Neural cell (in vitro differentiated cells): ENCODE data around the gene TMEM147. TPM values are rescaled to one million over a fixed set of nuclear protein-coding genes. Genes with fewer than 3 reads are reported as not detected.

Experiments
- H2AFZ ChIP-seq: fragments of 200-600, 300-800 bp; sonication (generic), shearing (Covaris generic); 2 replicates; pipeline ENCODE4 v1.6.0; 2014; ENCODE audit warnings: low read depth, mild to moderate bottlenecking, antibody characterized with exemption, low read length, moderate library complexity
- H3F3A ChIP-seq: fragments of 200-600 bp; shearing (Covaris generic); 2 replicates; pipeline ENCODE4 v1.6.1; 2016; ENCODE audit warnings: mild to moderate bottlenecking, moderate library complexity, mixed read lengths, antibody characterized with exemption, low read length; ENCODE audit not compliant: insufficient read depth, poor library complexity, severe bottlenecking
- H3K27ac ChIP-seq: fragments of 200-600, 300-800 bp; sonication (generic), shearing (Covaris generic); 2 replicates; pipeline ENCODE4 v1.5.1; 2014; ENCODE audit warnings: mild to moderate bottlenecking, low read length, moderate library complexity
- H3K27me3 ChIP-seq: fragments of 300-800, 200-600 bp; sonication (generic), shearing (Covaris generic); 2 replicates; pipeline ENCODE4 v1.6.0; 2014; ENCODE audit warnings: mild to moderate bottlenecking, low read depth, low read length, moderate library complexity; ENCODE audit not compliant: insufficient read depth
- H3K36me3 ChIP-seq: fragments of 300-800, 200-600 bp; sonication (generic), shearing (Covaris generic); 2 replicates; pipeline ENCODE4 v1.5.1; 2014; ENCODE audit warnings: mild to moderate bottlenecking, antibody characterized with exemption, low read length, moderate library complexity; ENCODE audit not compliant: insufficient read depth
- H3K4me2 ChIP-seq: fragments of 300-800, 200-600 bp; sonication (generic), shearing (Covaris generic); 2 replicates; pipeline ENCODE4 v1.6.0; 2014; ENCODE audit warnings: mild to moderate bottlenecking, low read length
- H3K4me3 ChIP-seq: fragments of 300-800, 200-600 bp; sonication (generic), shearing (Covaris generic); 2 replicates; pipeline ENCODE4 v1.5.1; 2014; ENCODE audit warnings: mild to moderate bottlenecking, low read length, moderate library complexity
- H3K79me2 ChIP-seq: fragments of 200-600 bp; shearing (Covaris generic); replicated peaks from 2 replicates; pipeline ENCODE4 v1.6.0; 2014; ENCODE audit warnings: mild to moderate bottlenecking, low read length, moderate library complexity; ENCODE audit not compliant: insufficient read depth
- H3K9ac ChIP-seq: fragments of 300-800, 200-600 bp; sonication (generic), shearing (Covaris generic); 2 replicates; pipeline ENCODE4 v1.6.1; 2016; ENCODE audit warnings: mild to moderate bottlenecking, low read length, mixed read lengths
- H3K9me2 ChIP-seq: fragments of 200-600 bp; shearing (Covaris generic); 2 replicates; pipeline ENCODE4 v1.6.1; 2016; ENCODE audit warnings: mild to moderate bottlenecking, low read length, mixed read lengths; ENCODE audit not compliant: insufficient read depth
- H3K9me3 ChIP-seq: fragments of 200-600, 300-800 bp; sonication (generic), shearing (Covaris generic); 2 replicates; pipeline ENCODE4 v1.6.1; 2016; ENCODE audit warnings: mild to moderate bottlenecking, mixed run types, low read length, moderate library complexity, mixed read lengths
- H4K20me1 ChIP-seq: fragments of 200-600 bp; shearing (Covaris generic); 2 replicates; pipeline ENCODE4 v1.6.1; 2016; ENCODE audit warnings: mild to moderate bottlenecking, mixed run types; ENCODE audit not compliant: insufficient read depth
- CTCF ChIP-seq: fragments of 450-650 bp; IDR thresholded peaks from 2 replicates; pipeline ENCODE4 v1.5.1; 2014; ENCODE audit warnings: antibody characterized with exemption, mild to moderate bottlenecking, moderate library complexity; ENCODE audit not compliant: poor library complexity, severe bottlenecking
- EP300 ChIP-seq: fragments of 450-650 bp; conservative IDR thresholded peaks from 2 replicates; pipeline ENCODE4 v1.6.1; 2014; ENCODE audit warnings: antibody characterized with exemption, mild to moderate bottlenecking, moderate library complexity; ENCODE audit not compliant: poor library complexity, severe bottlenecking
- EZH2 ChIP-seq: fragments of 200-600, 300-800 bp; shearing (Covaris generic), sonication (generic); IDR thresholded peaks from 2 replicates; pipeline ENCODE4 v1.6.1; 2014; ENCODE audit warnings: antibody characterized with exemption, low read length, borderline replicate concordance, mild to moderate bottlenecking; ENCODE audit not compliant: insufficient read depth, poor library complexity, severe bottlenecking
- MXI1 ChIP-seq: fragments of 450-650 bp; conservative IDR thresholded peaks from 2 replicates; pipeline ENCODE4 v1.6.1; 2014; ENCODE audit warnings: antibody characterized with exemption, mild to moderate bottlenecking; ENCODE audit not compliant: poor library complexity, severe bottlenecking
- POLR2AphosphoS5 ChIP-seq: IDR thresholded peaks from 2 replicates; pipeline ENCODE4 v1.6.1; 2012
- RAD21 ChIP-seq: fragments of 450-650 bp; conservative IDR thresholded peaks from 2 replicates; pipeline ENCODE4 v1.6.1; 2014; ENCODE audit warnings: antibody characterized with exemption, mild to moderate bottlenecking, moderate library complexity
- SMC3 ChIP-seq: fragments of 450-650 bp; conservative IDR thresholded peaks from 2 replicates; pipeline ENCODE4 v1.6.1; 2014; ENCODE audit warnings: antibody characterized with exemption, mild to moderate bottlenecking, moderate library complexity; ENCODE audit not compliant: poor library complexity
- TAF1 ChIP-seq: IDR thresholded peaks from 2 replicates; pipeline ENCODE4 v1.6.1; 2012; ENCODE audit warnings: low read depth
- polyA plus RNA-seq: library from polyadenylated mRNA; depleted of rRNA; stranded (reverse); fragments of >200 nt; gene quantifications from 2 replicates; pipeline ENCODE4 v1.2.3, GENCODE V29; 2014
- TF ChIP-seq, protein P1 (sequence below): IDR thresholded peaks from 2 replicates; pipeline ENCODE4 v1.6.1; 2012; ENCODE audit warnings: borderline replicate concordance

Gene TMEM147
- polyA plus RNA-seq, 1 donor from 2014 or later = 106 TPM

DNA sequence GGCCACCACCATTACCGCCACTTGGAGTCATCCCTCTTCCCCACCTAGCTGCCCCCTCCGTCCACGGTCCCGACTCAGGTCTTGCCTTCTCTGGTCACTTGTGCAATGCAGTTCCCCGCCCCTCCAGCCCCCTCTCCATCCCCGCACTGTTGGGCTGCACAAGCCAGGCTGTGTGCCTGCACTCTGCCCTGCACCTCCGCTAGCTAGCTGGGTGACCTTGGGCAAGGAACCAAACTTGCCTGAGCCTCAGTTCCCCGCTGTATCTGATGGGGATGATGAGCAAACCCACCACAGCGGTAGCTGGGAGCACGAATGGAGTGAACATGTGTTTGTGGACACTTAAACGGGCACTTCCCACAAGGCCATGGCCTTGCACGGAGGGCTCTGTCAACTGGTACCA is 5.6 kb upstream of the TMEM147 start:
- H3K36me3 ChIP-seq = no peaks in the 10 kb centered on the region
- TF ChIP-seq POLR2AphosphoS5 = no peak
- TF ChIP-seq SMC3 = no peak
- TF ChIP-seq RAD21 = no peak
- TF ChIP-seq EP300 = no peak
- TF ChIP-seq, protein P1, sequence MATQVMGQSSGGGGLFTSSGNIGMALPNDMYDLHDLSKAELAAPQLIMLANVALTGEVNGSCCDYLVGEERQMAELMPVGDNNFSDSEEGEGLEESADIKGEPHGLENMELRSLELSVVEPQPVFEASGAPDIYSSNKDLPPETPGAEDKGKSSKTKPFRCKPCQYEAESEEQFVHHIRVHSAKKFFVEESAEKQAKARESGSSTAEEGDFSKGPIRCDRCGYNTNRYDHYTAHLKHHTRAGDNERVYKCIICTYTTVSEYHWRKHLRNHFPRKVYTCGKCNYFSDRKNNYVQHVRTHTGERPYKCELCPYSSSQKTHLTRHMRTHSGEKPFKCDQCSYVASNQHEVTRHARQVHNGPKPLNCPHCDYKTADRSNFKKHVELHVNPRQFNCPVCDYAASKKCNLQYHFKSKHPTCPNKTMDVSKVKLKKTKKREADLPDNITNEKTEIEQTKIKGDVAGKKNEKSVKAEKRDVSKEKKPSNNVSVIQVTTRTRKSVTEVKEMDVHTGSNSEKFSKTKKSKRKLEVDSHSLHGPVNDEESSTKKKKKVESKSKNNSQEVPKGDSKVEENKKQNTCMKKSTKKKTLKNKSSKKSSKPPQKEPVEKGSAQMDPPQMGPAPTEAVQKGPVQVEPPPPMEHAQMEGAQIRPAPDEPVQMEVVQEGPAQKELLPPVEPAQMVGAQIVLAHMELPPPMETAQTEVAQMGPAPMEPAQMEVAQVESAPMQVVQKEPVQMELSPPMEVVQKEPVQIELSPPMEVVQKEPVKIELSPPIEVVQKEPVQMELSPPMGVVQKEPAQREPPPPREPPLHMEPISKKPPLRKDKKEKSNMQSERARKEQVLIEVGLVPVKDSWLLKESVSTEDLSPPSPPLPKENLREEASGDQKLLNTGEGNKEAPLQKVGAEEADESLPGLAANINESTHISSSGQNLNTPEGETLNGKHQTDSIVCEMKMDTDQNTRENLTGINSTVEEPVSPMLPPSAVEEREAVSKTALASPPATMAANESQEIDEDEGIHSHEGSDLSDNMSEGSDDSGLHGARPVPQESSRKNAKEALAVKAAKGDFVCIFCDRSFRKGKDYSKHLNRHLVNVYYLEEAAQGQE = no peak
- TF ChIP-seq CTCF = no peak
- TF ChIP-seq MXI1 = no peak
- no peak for TF ChIP-seq TAF1
- TF ChIP-seq EZH2 = no peak
- no peak overlapping the region for H3K4me2 ChIP-seq
- no peaks in the 10 kb centered on the region for H3K9me2 ChIP-seq
- H3K27me3 ChIP-seq = no peaks in the 10 kb centered on the region
- peaks cover 4% of the 10 kb centered on the region for H3K79me2 ChIP-seq
- no peaks in the 10 kb centered on the region for H3F3A ChIP-seq
- no peak overlapping the region for H2AFZ ChIP-seq
- no peak overlapping the region for H3K9ac ChIP-seq
- H3K4me3 ChIP-seq = no peak overlapping the region
- no peaks in the 10 kb centered on the region for H3K9me3 ChIP-seq
- no peaks in the 10 kb centered on the region for H4K20me1 ChIP-seq
- H3K27ac ChIP-seq = no peak overlapping the region

DNA sequence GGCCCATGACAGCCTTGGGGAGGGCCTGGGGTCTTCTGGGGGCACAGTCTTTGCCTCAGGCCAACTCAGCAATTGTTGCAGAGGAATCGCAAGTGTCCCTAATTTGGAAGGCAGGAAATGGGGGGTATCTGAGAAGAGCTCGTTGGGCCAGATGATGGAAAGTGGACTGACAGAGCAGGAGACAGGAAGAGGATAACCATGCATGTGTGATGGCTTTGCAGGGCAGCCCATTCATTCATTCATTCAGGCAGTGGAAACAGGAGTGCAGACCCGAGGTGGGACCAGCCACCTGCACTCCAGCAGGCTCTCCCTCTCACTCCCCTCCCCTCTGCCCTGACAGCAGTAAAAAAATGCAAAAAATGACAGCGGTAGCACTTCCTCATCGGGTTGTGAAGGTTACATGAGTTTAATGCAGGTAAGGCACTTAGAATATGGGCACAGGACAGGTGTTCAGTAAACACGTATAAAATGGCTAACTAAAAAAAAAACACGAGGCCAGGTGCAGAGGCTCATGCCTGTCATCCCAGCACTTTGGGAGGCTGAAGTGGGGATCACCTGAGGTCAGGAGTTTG is 5.0 kb upstream of the TMEM147 start:
- Histone ChIP-seq H2AFZ (no peak overlapping the region), H3K36me3 (no peaks in the 10 kb centered on the region), H3K4me3 (no peak overlapping the region), H3K27me3 (no peaks in the 10 kb centered on the region), H4K20me1 (no peaks in the 10 kb centered on the region), H3K9ac (no peak overlapping the region), H3K9me2 (no peaks in the 10 kb centered on the region), H3K4me2 (no peak overlapping the region), H3K79me2 (peaks cover 7% of the 10 kb centered on the region), H3K9me3 (no peaks in the 10 kb centered on the region), H3K27ac (no peak overlapping the region), H3F3A (no peaks in the 10 kb centered on the region)
- TF ChIP-seq, protein P1 = no peak
- TF ChIP-seq CTCF = no peak
- no peak for TF ChIP-seq RAD21
- no peak for TF ChIP-seq EP300
- TF ChIP-seq TAF1 = no peak
- no peak for TF ChIP-seq EZH2
- TF ChIP-seq SMC3 = no peak
- TF ChIP-seq MXI1 = no peak
- TF ChIP-seq POLR2AphosphoS5 = no peak
